Endothelial cell of umbilical vein (primary cell): Measurements from ENCODE around the gene VPS41. TPM values are rescaled to one million over a fixed set of nuclear protein-coding genes. Genes with fewer than 3 reads are reported as not detected.

ENCODE experiments used
- BruUV-seq: library from RNA; stranded (reverse); fragments of 400-500 nt; replicated peaks from 2 replicates; lab custom pipeline; 2021; lab: Mats Ljungman, UMichigan
- CTCF ChIA-PET: fragments of 300-600, 350-600 bp; sonication (Branson Sonifier 250); formaldehyde crosslinking; loops from one replicate; lab custom pipeline; 2021; ENCODE audit warnings: antibody characterized with exemption, inconsistent platforms; lab: Charles Lee
- POLR2A ChIA-PET: fragments of 300-600, 350-600 bp; sonication (Branson Sonifier 250); formaldehyde crosslinking; loops from one replicate; lab custom pipeline; 2021; ENCODE audit warnings: antibody characterized with exemption, inconsistent platforms; lab: Charles Lee
- DNase-seq: peaks from one replicate; pipeline ENCODE4 v3.0.0-alpha.2; 2011; ENCODE audit warnings: low read depth, low spot score
- FAIRE-seq: peaks from 2 replicates; lab custom pipeline; 2011; peaks lifted over from hg19 to GRCh38; lab: Jason Lieb, UNC
- H2AFZ ChIP-seq: 2 replicates; pipeline ENCODE4 v1.6.0; 2012; ENCODE audit warnings: low read depth, low read length, control low read depth, inconsistent platforms
- H3K27ac ChIP-seq: 2 replicates; pipeline ENCODE4 v1.5.1; 2011; ENCODE audit warnings: low read depth, mild to moderate bottlenecking, control low read depth, low read length, moderate library complexity; ENCODE audit not compliant: insufficient read depth
- H3K27me3 ChIP-seq, 2 experiments: 2 replicates each; pipeline versions ENCODE4 v1.6.0 to v1.6.1; 2011; ENCODE audit warnings: low read length in 2 of 2, mixed read lengths in 1 of 2; ENCODE audit not compliant: control insufficient read depth in 2 of 2, insufficient read depth in 2 of 2
- H3K36me3 ChIP-seq, 2 experiments: 2 replicates in 1 of 2; 3 replicates in 1 of 2; pipeline ENCODE4 v1.5.1; 2011; ENCODE audit warnings: low read length in 2 of 2, mild to moderate bottlenecking in 1 of 2, moderate library complexity in 1 of 2; ENCODE audit not compliant: control insufficient read depth in 2 of 2, insufficient read depth in 2 of 2; ENCODE audit errors: extremely low read depth in 1 of 2
- H3K4me1 ChIP-seq: 3 replicates; pipeline ENCODE4 v1.5.1; 2011; ENCODE audit warnings: mild to moderate bottlenecking, low read length; ENCODE audit not compliant: control insufficient read depth, insufficient read depth; ENCODE audit errors: extremely low read depth
- H3K4me2 ChIP-seq: 2 replicates; pipeline ENCODE4 v1.6.1; 2011; ENCODE audit warnings: low read length, control low read depth, mixed read lengths; ENCODE audit not compliant: insufficient read depth
- H3K4me3 ChIP-seq, 3 experiments: fragments of 200-600 bp in 1 of 3; sonication (generic), shearing (Covaris generic) in 1 of 3; replicated peaks in 1 of 3; 2 replicates each; pipeline ENCODE4 v1.5.1; 2011 to 2016; ENCODE audit warnings: control low read depth in 3 of 3, low read length in 3 of 3, mild to moderate bottlenecking in 2 of 3, inconsistent platforms in 1 of 3, low read depth in 1 of 3, moderate library complexity in 1 of 3; ENCODE audit not compliant: insufficient read depth in 1 of 3
- H3K79me2 ChIP-seq: 2 replicates; pipeline ENCODE4 v1.6.0; 2012; ENCODE audit warnings: low read length, inconsistent platforms; ENCODE audit not compliant: control insufficient read depth, insufficient read depth
- H3K9ac ChIP-seq: replicated peaks from 2 replicates; pipeline ENCODE3; 2011; ENCODE audit warnings: low read length, control low read depth; ENCODE audit not compliant: insufficient read depth; ENCODE audit errors: extremely low read depth
- H3K9me1 ChIP-seq: replicated peaks from 3 replicates; pipeline ENCODE4 v1.6.0; 2011; ENCODE audit warnings: mild to moderate bottlenecking, low read length; ENCODE audit not compliant: control insufficient read depth, insufficient read depth; ENCODE audit errors: extremely low read depth
- H3K9me3 ChIP-seq: replicated peaks from 2 replicates; pipeline ENCODE4 v1.5.1; 2012; ENCODE audit warnings: low read length, inconsistent platforms; ENCODE audit not compliant: control insufficient read depth, insufficient read depth
- H4K20me1 ChIP-seq: replicated peaks from 2 replicates; pipeline ENCODE3; 2011; ENCODE audit warnings: mild to moderate bottlenecking, low read length; ENCODE audit not compliant: control insufficient read depth, insufficient read depth; ENCODE audit errors: extremely low read depth
- EZH2 ChIP-seq: IDR thresholded peaks from 2 replicates; pipeline ENCODE4 v1.6.1; 2012; ENCODE audit warnings: borderline replicate concordance, low read depth, mild to moderate bottlenecking, moderate library complexity, low read length, inconsistent platforms; ENCODE audit not compliant: severe bottlenecking
- FOS ChIP-seq: IDR thresholded peaks from 2 replicates; pipeline ENCODE4 v1.6.1; 2011; ENCODE audit warnings: mild to moderate bottlenecking, low read length, moderate library complexity, borderline replicate concordance; ENCODE audit not compliant: insufficient read depth
- GATA2 ChIP-seq: IDR thresholded peaks from 2 replicates; pipeline ENCODE4 v1.7.0; 2011; ENCODE audit warnings: low read depth, mild to moderate bottlenecking, moderate library complexity, mixed read lengths, low read length; ENCODE audit not compliant: insufficient read length, insufficient read depth
- JUN ChIP-seq: IDR thresholded peaks from 2 replicates; pipeline ENCODE4 v1.6.1; 2011; ENCODE audit warnings: borderline replicate concordance, low read depth; ENCODE audit not compliant: insufficient read length, insufficient read depth
- MYC ChIP-seq: IDR thresholded peaks from one replicate; pipeline ENCODE4 v1.6.1; 2011; ENCODE audit warnings: mild to moderate bottlenecking, low read depth, low read length
- POLR2A ChIP-seq: IDR thresholded peaks from 2 replicates; pipeline ENCODE4 v1.6.1; 2012; ENCODE audit warnings: low read depth, mild to moderate bottlenecking, control low read depth, low read length
- POLR2AphosphoS5 ChIP-seq: IDR thresholded peaks from 2 replicates; pipeline ENCODE4 v1.6.1; 2012; ENCODE audit warnings: low read depth, mild to moderate bottlenecking, control low read depth, low read length, moderate library complexity; ENCODE audit not compliant: insufficient read depth
- dilution Hi-C: fragments of 300-500 bp; cut with MboI; formaldehyde crosslinking; loops from one replicate; pipeline ENCODE4 v1.15.0; 2019; ENCODE audit warnings: low sequenced_read_pairs; ENCODE audit not compliant: extremely low pct_ligation_motif_present
- intact Hi-C: fragments of 100-400 bp; cut with micrococcal nuclease; formaldehyde crosslinking; loops from one replicate; pipeline ENCODE4 v1.10.0; 2022
- polyA plus RNA-seq, 4 experiments: library from polyadenylated mRNA; depleted of rRNA in 3 of 4; stranded (reverse) in 3 of 4; unstranded in 1 of 4; fragments of >200 nt; gene quantifications; 2 replicates each; pipeline versions ENCODE4 v1.2.1 to v1.2.3, GENCODE V29; 2011 to 2012; ENCODE audit warnings: missing spikeins in 1 of 4
- total RNA-seq: library from RNA; stranded (reverse); gene quantifications from 2 replicates; pipeline ENCODE4 v1.2.3, GENCODE V29; 2021
- TF ChIP-seq, protein P1 (sequence below): IDR thresholded peaks from 2 replicates; pipeline ENCODE4 v1.6.1; 2011; ENCODE audit not compliant: insufficient read depth, insufficient read length
- TF ChIP-seq, protein P2 (sequence below), 2 donors: IDR thresholded peaks; 1 replicate in 1 of 2; 2 replicates in 1 of 2; pipeline ENCODE4 v1.5.1; 2011; ENCODE audit warnings: low read length in 2 of 2, mild to moderate bottlenecking in 2 of 2, moderate library complexity in 2 of 2, control low read depth in 1 of 2, inconsistent platforms in 1 of 2, low read depth in 1 of 2; ENCODE audit not compliant: insufficient read depth in 1 of 2; ENCODE audit errors: extremely low read depth in 1 of 2

Gene VPS41
- total and polyA plus RNA-seq, 2 donors (not counting 3 experiments of a cell fraction or from before 2014, with no cell fraction given) = 14.3 to 79.8 TPM

DNA sequence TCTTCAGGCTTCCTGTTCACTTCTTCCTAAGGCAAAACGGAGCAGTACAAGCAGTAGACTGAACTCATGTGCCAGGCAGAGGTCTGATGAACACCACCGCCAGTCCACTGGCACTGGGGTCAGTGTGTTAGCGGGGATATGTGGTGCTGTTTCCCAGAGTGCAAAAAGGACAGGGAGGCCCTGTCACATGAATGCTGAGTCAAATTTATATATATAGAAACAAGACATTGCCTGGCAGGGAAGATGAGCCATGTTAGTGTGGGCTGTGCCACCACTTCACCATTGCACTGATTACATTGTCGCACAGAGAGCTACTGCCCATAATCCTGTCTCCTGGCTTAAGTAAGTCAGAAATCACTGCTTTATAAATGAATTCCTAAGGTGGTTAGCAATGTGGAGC is 155.6 kb downstream of the VPS41 start:
- Histone ChIP-seq H4K20me1 (no peaks in the 10 kb centered on the region), H2AFZ (no peak overlapping the region), H3K4me1 (no peaks in the 10 kb centered on the region), H3K9ac (no peak overlapping the region), H3K9me3 (no peaks in the 10 kb centered on the region), H3K27ac (no peak overlapping the region), H3K79me2 (no peaks in the 10 kb centered on the region), H3K36me3 (peaks cover 7% of the 10 kb centered on the region in 2 experiments), H3K4me2 (no peak overlapping the region), H3K9me1 (no peaks in the 10 kb centered on the region), H3K4me3 (no peak overlapping the region), H3K27me3 (no peaks in the 10 kb centered on the region)
- ChIA-PET POLR2A (no interaction called here), CTCF (no interaction called here)
- DNase-seq (no peak), FAIRE-seq (no peak)
- intact Hi-C loops = no loop called here
- BruUV-seq = no TSS peak
- TF ChIP-seq MYC = no peak
- dilution Hi-C loops = no loop called here

DNA sequence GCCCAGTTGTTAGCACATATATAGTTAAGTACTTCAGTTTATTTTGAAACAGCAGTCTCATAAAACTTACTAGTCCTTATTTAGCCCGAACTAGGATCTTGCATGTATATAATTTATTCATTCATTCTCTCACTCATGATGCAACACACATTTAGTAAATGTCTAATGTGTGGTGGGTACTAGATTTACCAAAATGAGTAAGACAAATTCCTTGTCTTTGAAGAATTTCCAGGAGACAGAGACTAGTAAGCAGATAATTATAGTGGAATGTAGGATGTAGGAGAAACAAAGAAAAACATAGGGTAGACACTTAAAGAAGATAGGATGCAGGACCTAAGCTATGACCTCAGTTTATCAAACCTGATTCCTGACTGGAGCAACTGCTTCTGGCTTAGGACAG is 157.6 kb downstream of the VPS41 start:
- H3K27ac ChIP-seq = no peak overlapping the region
- TF ChIP-seq, protein P1, sequence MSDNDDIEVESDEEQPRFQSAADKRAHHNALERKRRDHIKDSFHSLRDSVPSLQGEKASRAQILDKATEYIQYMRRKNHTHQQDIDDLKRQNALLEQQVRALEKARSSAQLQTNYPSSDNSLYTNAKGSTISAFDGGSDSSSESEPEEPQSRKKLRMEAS = no peak
- TF ChIP-seq, protein P2, sequence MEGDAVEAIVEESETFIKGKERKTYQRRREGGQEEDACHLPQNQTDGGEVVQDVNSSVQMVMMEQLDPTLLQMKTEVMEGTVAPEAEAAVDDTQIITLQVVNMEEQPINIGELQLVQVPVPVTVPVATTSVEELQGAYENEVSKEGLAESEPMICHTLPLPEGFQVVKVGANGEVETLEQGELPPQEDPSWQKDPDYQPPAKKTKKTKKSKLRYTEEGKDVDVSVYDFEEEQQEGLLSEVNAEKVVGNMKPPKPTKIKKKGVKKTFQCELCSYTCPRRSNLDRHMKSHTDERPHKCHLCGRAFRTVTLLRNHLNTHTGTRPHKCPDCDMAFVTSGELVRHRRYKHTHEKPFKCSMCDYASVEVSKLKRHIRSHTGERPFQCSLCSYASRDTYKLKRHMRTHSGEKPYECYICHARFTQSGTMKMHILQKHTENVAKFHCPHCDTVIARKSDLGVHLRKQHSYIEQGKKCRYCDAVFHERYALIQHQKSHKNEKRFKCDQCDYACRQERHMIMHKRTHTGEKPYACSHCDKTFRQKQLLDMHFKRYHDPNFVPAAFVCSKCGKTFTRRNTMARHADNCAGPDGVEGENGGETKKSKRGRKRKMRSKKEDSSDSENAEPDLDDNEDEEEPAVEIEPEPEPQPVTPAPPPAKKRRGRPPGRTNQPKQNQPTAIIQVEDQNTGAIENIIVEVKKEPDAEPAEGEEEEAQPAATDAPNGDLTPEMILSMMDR (IDR thresholded peaks at IDR 0.05; ENCODE audit: extremely low read depth in 1 of 2, insufficient read depth in 1 of 2, low read depth in 1 of 2, low read length in 2 of 2) = no peak
- TF ChIP-seq FOS (no peak), POLR2A (no peak), EZH2 (no peak), GATA2 (no peak), JUN (no peak), POLR2AphosphoS5 (no peak), MYC (no peak)
- no peaks in the 10 kb centered on the region for H3K79me2 ChIP-seq
- DNase-seq (no peak), FAIRE-seq (no peak)
- no TSS peak for BruUV-seq
- H4K20me1 ChIP-seq = no peaks in the 10 kb centered on the region
- H3K9me1 ChIP-seq = no peaks in the 10 kb centered on the region
- H3K4me3 ChIP-seq = no peak overlapping the region
- POLR2A ChIA-PET = no interaction called here
- intact Hi-C loops (no loop called here), dilution Hi-C loops (no loop called here)
- no peak overlapping the region for H3K9ac ChIP-seq
- no peaks in the 10 kb centered on the region for H3K4me1 ChIP-seq
- CTCF ChIA-PET = no interaction called here
- no peak overlapping the region for H3K4me2 ChIP-seq
- H2AFZ ChIP-seq = no peak overlapping the region
- H3K9me3 ChIP-seq = no peaks in the 10 kb centered on the region
- H3K27me3 ChIP-seq = no peaks in the 10 kb centered on the region
- H3K36me3 ChIP-seq = peaks cover 5 to 9% of the 10 kb centered on the region in 2 experiments
